Activated CD4-positive, CD25-positive, alpha-beta regulatory T cell treated with anti-CD3 and anti-CD28 coated beads, Interleukin-2, amount 50 U/mL, for 72 hours (primary cell): ENCODE results near the gene CRB2.

ENCODE experiments used
- DNase-seq: peaks from one replicate; pipeline ENCODE4 v3.0.0; 2021

CRB2 gene

GRCh38 chr9:123410281-123410910 lies 54.4 kb downstream of the CRB2 start:
- no peak for DNase-seq

- DNase-seq, result no peak
These were observed 55.2 kb downstream of the CRB2 start for GRCh38 chr9:123411191-123411590.

- no peak for DNase-seq
These were observed 55.6 kb downstream of the CRB2 start for GRCh38 chr9:123411636-123412035.

- DNase-seq, result no peak
These were observed 56.3 kb downstream of the CRB2 start for GRCh38 chr9:123412171-123412820.

GRCh38 chr9:123414204-123414603 lies 58.2 kb downstream of the CRB2 start:
- DNase-seq, result no peak

GRCh38 chr9:123414936-123415930 lies 59.2 kb downstream of the CRB2 start:
- no peak for DNase-seq

- no peak for DNase-seq
These were observed 60.2 kb downstream of the CRB2 start for GRCh38 chr9:123416176-123416575.

GRCh38 chr9:123417289-123418051 lies 61.5 kb downstream of the CRB2 start:
- DNase-seq, result no peak

- DNase-seq, result no peak
These were observed 62.0 kb downstream of the CRB2 start for GRCh38 chr9:123418052-123418430.

- no peak for DNase-seq
These were observed 62.5 kb downstream of the CRB2 start for GRCh38 chr9:123418506-123418905.

- no peak for DNase-seq
These were observed 63.1 kb downstream of the CRB2 start for GRCh38 chr9:123419091-123419490.

GRCh38 chr9:123419721-123420591 lies 64.0 kb downstream of the CRB2 start:
- no peak for DNase-seq

- no peak for DNase-seq
These were observed 64.7 kb downstream of the CRB2 start for GRCh38 chr9:123420592-123421111.

- DNase-seq, result no peak
These were observed 65.2 kb downstream of the CRB2 start for GRCh38 chr9:123421186-123421585.

GRCh38 chr9:123421801-123422455 lies 65.9 kb downstream of the CRB2 start:
- DNase-seq, result no peak

GRCh38 chr9:123422635-123423310 lies 66.8 kb downstream of the CRB2 start:
- DNase-seq, result no peak

GRCh38 chr9:123423311-123423640 lies 67.3 kb downstream of the CRB2 start:
- no peak for DNase-seq

- no peak for DNase-seq
These were observed 68.1 kb downstream of the CRB2 start for GRCh38 chr9:123424131-123424530.

- no peak for DNase-seq
These were observed 68.7 kb downstream of the CRB2 start for GRCh38 chr9:123424552-123425225.

GRCh38 chr9:123425261-123425821 lies 69.3 kb downstream of the CRB2 start:
- no peak for DNase-seq
